SW480 (cell line): ENCODE measurements around the gene WIF1.

Source experiments
- DNase-seq: peaks from one replicate; pipeline ENCODE4 v3.0.0-alpha.2; 2016; ENCODE audit warnings: low spot score

The WIF1 gene

DNA sequence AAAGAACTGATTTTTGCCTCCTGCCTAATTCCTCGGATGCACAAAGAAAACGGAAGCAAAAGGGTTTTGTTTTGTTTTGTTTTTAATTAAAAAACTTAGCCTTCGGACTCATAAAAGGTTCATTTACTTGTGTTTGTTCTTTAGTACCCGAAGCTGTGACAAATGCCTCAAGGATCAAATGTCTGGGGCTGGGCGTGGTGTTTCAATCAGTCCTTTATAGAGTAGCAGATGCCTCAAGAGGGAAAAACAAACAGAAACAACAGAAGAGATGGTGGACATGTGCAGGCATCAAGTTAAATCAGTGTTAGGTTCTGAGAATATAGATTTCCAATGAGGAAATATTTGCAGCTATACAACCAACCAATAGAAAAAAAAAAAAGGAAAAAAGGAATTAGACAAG, 1.6 kb upstream of the WIF1 start:
- peak; percentile 13 for DNase-seq

- no peak for DNase-seq
These were observed 908 bp upstream of the WIF1 start for GRCh38 chr12:65121956-65122469.

DNA sequence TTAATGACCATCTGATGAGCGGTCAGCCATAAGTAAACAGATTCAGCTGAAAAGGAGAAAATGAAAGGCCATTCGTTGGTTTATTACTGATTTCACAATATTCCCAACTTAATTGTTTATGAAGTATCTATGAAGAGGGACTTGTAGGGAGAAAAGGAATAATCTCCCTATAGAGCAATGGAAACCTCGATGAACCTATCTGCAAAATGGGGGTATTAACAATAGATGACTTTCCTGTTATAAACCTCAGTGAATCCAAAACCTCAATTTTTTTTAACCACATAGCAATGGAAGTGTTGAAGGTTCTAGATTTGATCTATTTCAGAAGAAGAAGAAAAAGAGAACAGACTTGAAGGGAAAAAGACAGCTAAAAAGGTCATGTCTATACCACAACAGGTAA, 2.0 kb downstream of the WIF1 start:
- no peak for DNase-seq

DNA sequence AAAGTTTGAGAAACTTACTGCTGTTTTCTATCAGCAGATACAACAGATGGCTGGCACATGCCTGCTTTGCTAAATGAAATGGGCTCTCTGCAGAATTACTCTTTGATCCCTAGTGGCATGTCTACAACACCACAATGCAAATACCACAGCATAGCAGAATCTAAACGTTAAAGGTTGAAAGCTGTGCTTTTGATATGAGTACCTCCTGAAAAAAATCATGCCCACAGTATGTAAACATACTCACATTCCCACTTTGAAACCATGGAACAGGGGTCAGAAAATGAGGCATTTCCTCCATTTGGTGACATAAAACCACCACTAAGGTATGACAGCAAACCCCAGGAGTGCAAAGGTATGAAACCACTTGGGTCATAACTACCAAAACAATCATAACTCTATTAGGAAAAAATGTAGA, 7.5 kb downstream of the WIF1 start:
- peak; percentile 99 for DNase-seq

DNA sequence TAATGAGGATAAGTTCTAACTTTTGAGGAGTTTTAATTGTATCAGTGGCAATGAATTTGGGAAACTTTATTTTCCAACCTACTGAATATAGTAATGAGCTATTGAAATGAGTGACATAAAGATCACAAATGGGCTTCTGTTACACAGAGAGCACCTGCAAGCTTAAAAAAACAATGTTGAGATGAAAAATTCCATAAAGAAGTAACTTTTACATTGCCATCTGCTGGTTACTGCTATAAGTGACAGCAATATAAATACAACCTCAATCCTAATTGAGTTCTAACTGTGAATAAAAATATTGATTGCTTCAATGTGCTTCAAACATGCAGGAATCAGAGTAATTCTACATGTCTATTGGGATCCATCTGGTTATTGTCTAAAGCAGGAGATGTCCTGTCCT, 14.2 kb downstream of the WIF1 start:
- DNase-seq, result peak; percentile 32

DNA sequence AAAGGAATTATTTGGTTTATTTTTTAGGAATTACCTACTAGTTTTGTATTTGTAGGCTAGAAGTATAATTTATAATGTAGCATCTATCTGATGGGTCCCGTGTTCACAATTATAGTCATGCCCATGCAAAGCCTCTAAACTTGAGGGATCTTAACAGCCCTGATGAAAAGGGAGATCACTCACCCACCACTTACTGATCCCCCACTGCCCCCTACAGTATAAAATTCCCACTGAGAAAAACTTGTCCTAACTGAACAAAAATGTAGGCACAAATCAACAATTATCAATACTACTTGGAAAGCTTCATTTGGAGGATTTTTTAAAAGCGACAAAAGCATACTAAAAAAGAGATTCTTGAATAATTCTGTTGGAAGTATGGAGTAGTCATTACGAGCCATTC, 21.0 kb downstream of the WIF1 start:
- no peak for DNase-seq

DNA sequence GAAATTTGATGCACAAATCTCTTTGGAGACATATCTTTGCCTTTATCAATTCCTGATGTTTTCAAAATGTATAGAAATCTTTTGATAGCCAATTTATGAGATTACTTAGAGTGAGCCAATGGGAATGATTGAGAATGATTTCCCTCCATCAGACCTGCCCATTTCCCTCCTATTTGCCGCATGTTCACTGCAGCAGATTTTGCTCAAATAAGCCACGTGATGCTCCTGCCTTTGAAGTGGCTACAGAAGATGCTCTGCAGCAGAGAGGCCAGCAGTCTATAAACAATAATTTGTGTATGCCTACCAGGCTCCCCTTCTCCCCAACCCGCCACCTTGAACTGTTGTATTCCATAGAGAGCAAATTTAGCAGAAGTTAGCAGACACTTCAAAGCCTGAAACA, 21.9 kb downstream of the WIF1 start:
- peak; percentile 60 for DNase-seq

DNA sequence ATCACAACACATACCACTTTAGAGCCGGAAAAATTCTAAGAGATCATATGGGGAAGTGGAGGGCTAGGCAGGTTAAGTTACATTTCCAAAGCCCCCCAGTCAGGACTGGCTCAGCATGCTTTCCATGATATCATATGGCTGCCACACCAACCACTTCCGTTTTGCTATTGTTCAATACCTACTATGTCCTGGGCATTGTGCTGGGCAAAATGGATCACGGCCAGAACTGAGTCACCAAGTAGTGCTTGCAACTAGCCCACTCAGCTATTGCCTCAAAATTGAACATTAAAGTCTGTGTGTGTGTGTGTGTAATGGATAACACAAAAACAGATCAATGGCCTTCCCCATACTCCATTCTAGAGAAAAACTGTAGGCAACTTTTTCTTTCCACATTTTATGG, 22.7 kb downstream of the WIF1 start:
- no peak for DNase-seq

GRCh38 chr12:65094722-65095121, 26.4 kb downstream of the WIF1 start:
- DNase-seq, result no peak

DNA sequence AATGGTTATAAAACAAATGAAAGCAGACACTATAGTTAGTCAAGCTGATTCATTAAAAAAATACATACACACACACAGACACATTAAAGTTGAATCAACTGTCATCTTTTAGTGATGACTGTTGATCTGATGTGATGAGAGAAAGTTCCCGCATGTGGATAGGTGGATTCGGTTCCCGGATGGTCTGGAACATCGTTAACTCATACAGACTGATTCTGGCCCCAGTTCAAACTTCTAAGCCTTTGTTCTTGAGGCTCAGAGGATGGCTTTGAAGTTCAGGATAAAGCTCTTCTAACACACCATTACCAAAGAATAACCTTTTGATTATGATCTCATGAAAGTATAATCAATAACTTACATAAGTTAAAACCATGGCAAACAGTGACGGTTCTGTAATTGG, 27.5 kb downstream of the WIF1 start:
- no peak for DNase-seq

DNA sequence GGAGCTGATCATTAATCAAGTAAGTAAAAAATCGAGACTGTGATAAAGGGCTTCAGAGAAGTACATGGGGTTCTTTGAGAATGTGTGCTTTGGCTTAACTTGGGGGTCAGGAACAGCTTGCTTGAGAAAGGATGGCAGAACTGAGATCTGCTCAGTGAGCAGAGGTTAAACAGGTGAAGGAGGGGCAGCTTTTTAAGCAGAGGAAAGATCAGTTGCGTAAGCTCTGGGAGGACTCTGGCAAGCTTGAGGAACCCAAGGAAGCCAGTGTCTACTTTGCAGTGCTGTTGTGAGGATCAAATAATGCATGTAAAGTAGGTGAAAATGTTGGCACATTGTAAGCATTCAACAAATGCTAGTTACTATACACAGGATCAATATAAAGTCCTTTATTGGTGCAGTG, 30.6 kb downstream of the WIF1 start:
- no peak for DNase-seq

GRCh38 chr12:65086236-65086635, 34.9 kb downstream of the WIF1 start:
- no peak for DNase-seq

DNA sequence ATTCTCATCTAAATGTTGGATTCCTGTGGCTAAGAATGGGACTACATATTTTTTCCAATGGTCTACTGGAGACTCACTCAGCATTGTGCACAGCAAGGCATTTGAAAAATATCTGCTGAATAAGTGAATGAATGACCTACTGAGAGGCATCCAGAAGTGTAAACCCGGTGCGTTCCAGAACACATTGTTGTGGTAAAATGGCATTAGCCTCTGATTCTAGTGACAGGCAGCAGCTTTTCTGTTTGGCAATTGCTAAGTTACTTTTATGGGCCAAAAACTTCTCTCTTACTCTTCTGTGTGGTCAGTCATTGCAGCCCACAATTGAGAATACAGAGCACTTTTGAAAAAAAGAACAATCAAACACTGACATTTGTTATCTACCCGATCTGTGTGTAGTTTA, 36.5 kb downstream of the WIF1 start:
- no peak for DNase-seq

DNA sequence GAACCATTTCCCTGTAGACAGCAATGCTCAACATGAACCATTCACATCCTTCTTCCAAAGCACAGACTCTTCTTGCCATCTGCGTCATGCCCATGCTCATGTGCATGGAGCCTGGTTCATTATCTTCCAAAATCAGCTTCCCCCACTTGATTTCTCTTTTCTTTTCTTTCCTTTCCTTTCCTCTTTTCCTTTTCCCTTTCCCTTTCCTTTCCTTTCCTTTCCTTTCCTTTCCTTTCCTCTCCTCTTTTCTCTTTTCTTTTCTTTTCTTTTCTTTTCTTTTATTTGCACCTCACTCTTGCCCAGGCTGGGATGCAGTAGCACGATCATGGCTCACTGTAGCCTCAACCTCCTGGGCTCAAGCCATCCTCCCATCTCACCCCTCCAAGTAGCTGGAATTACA, 37.5 kb downstream of the WIF1 start:
- DNase-seq, result no peak

DNA sequence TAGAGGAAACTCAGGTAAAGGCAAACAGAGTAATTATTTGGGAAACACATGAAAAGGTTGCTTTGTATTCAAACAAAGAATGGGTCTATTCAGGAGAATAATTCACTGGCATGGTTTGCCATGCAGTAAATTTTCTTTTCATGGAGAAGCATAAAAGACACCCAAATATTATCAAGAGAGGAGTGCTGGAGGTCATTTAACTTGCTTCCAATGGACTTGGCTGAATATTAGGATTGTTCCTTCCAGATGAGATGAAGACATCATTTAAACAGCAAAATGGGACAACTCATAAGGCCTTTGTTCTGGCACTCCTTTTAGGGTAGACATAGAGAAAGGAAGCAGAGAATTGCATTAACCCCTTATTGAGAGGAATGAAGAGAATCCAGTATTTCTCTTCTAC, 38.7 kb downstream of the WIF1 start:
- DNase-seq, result no peak

DNA sequence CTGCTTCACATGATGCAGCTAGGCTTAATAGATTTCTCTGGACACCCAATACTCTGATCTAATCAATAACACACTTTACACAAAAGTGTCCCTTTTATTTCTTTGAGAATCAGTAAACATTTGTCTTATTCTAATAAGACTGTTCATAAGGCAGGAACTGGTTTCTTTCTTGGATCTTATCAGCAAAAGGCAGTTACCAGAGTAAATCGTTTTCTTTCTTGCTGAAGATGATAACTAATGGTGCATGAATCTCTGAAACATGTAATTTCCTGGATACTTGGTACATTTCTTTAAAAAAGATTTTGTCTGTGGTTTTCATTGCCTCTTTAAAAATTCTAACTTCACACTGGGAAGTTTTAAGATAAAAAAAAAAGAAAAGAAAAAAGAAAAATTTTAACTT, 39.6 kb downstream of the WIF1 start:
- no peak for DNase-seq

GRCh38 chr12:65074932-65075331, 46.2 kb downstream of the WIF1 start:
- DNase-seq, result peak; percentile 36

DNA sequence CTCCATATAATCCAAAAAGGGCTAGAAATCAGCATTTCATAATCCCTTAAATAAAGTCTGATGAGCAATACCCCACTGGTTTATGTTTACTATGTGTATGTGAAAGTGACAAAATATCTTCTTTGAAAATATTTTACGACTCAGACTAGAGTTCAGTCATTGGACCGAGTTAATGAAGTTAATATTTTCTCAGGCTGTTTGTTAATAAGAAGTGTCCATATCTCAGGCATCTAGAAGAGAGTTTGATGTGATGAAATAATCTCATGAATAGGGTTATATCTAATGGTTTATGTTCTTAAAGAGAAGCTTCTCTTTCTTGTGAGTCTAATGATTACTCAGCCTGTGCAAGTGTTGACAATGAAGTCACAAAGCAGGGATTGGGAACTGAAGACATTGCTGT, 51.8 kb downstream of the WIF1 start:
- no peak for DNase-seq

- DNase-seq, result no peak
These were observed 53.7 kb downstream of the WIF1 start for GRCh38 chr12:65067383-65067782.

DNA sequence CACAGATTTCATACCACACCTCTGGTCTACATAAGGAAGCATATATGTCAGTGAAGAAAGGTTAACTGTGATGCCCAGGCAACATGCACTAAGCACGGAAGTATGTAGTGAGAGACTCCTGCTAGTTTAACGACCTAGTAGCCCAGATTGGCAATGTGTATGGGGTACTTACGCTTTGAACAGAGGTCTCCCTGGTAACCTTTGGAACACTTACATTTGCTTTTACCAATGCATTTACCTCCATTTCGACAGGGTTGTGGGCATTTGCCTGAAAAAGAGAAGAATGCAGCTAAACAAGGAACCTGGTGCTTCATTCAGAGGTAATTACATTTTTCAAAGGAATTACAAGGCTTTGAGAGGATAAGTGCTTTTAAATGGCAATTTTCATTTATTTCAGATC, 65.2 kb downstream of the WIF1 start:
- DNase-seq, result no peak

- no peak for DNase-seq
These were observed 69.9 kb downstream of the WIF1 start for GRCh38 chr12:65051218-65051617.

DNA sequence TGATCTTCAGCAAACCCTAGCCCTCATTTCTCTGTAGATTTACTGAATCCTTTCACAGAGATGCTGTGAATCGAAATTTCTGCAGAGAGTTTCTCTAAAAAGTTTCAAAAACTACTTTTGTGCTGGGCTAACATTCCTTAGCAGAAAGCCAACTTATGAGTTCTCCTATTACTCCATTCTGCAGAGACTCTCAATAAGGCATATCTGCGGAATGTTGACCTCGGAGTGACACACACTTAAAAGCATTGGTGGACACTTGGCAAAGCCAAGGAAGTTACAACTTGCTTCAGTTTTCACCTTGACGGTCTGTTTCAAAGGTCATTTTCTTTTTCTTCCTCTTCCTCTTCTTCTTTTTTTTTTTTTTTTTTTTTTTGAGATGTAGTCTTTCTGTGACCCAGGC, 75.8 kb downstream of the WIF1 start:
- DNase-seq, result no peak

DNA sequence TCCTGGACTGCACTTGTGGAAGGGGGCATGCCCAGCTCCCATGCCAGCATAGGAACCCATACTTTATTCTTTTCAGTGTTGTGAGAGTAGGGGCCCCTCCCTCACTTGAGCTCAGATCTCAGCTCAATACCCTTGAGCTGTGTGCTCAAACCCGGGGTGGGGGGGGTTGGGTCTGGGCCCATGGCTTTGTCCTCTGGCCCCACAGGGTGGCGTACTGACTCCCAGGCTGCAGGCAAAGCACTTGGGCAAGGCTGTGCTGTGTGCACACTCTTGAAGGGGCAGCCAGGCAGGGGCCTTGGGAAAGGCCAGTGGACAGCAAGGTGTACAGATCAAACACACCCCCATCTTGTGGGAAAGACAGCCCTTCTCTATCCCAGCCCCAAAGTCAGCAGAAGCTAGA, 81.8 kb downstream of the WIF1 start:
- DNase-seq, result no peak

GRCh38 chr12:65025136-65025535, 96.0 kb downstream of the WIF1 start:
- DNase-seq, result no peak

DNA sequence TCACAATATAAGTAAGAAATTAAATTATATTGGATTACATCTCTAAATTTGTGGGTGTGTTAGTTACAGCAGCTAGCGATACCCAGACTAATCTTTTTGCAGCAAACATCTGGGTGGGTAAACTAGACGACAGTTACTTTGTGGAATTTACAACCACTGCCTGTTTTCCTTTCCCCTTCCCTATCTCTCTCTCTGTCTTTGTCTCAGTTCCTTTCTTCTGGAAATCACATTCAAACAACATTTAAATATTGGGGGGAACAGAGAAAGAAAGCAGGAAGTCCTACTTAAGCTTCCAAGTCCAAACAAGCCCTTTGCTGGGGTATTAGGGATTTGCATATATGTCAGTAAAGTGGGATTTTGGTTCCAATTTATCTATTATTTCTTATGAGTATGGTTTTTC, 97.6 kb downstream of the WIF1 start:
- no peak for DNase-seq
